HEK293 (cell line): ENCODE results near the gene DACT3.

Source experiments
- AEBP2 ChIP-seq: fragments of 450-650 bp; formaldehyde crosslinking; IDR thresholded peaks from 2 replicates; pipeline ENCODE4 v1.5.1; 2016; ENCODE audit warnings: missing biosample characterization, missing genetic modification characterization, borderline replicate concordance
- GLIS1 ChIP-seq: fragments of 450-650 bp; formaldehyde crosslinking; IDR thresholded peaks from 2 replicates; pipeline ENCODE4 v1.5.1; 2016; ENCODE audit warnings: missing biosample characterization, missing genetic modification characterization
- KLF1 ChIP-seq: fragments of 450-650 bp; formaldehyde crosslinking; IDR thresholded peaks from 2 replicates; pipeline ENCODE4 v1.5.1; 2016; ENCODE audit warnings: missing biosample characterization, missing genetic modification characterization
- PRDM1 ChIP-seq: fragments of 450-650 bp; formaldehyde crosslinking; IDR thresholded peaks from 2 replicates; pipeline ENCODE4; 2016; ENCODE audit warnings: missing biosample characterization, missing genetic modification characterization
- REST ChIP-seq: fragments of 450-650 bp; formaldehyde crosslinking; IDR thresholded peaks from 2 replicates; pipeline ENCODE4 v1.5.1; 2016; ENCODE audit warnings: missing biosample characterization, missing genetic modification characterization
- SALL2 ChIP-seq: fragments of 450-650 bp; formaldehyde crosslinking; IDR thresholded peaks from 2 replicates; pipeline ENCODE4 v1.5.0; 2017; ENCODE audit warnings: missing biosample characterization, mild to moderate bottlenecking, missing genetic modification characterization, borderline replicate concordance
- ZBTB10 ChIP-seq: fragments of 450-650 bp; formaldehyde crosslinking; IDR thresholded peaks from 2 replicates; pipeline ENCODE4 v1.5.1; 2016; ENCODE audit warnings: missing biosample characterization, missing genetic modification characterization
- ZFP3 ChIP-seq: fragments of 450-650 bp; formaldehyde crosslinking; IDR thresholded peaks from 2 replicates; pipeline ENCODE4 v1.5.1; 2016; ENCODE audit warnings: low read depth, missing biosample characterization, missing genetic modification characterization
- ZNF398 ChIP-seq: fragments of 450-650 bp; formaldehyde crosslinking; IDR thresholded peaks from 2 replicates; pipeline ENCODE4 v1.5.1; 2017; ENCODE audit warnings: missing biosample characterization, missing genetic modification characterization
- ZNF548 ChIP-seq: fragments of 450-650 bp; formaldehyde crosslinking; IDR thresholded peaks from 2 replicates; pipeline ENCODE4 v1.5.1; 2016; ENCODE audit warnings: missing biosample characterization, missing genetic modification characterization
- ZNF660 ChIP-seq: fragments of 450-650 bp; IDR thresholded peaks from 2 replicates; pipeline ENCODE4 v1.5.1; 2018; ENCODE audit warnings: missing biosample characterization, mild to moderate bottlenecking, missing genetic modification characterization
- ZSCAN4 ChIP-seq: fragments of 450-650 bp; formaldehyde crosslinking; IDR thresholded peaks from 2 replicates; pipeline ENCODE4 v1.5.1; 2017; ENCODE audit warnings: missing biosample characterization, missing genetic modification characterization
- ZXDB ChIP-seq: fragments of 450-650 bp; formaldehyde crosslinking; IDR thresholded peaks from 2 replicates; pipeline ENCODE4 v1.5.1; 2016; ENCODE audit warnings: missing biosample characterization, missing genetic modification characterization
- TF ChIP-seq, protein P1 (sequence below): fragments of 450-650 bp; formaldehyde crosslinking; IDR thresholded peaks from 2 replicates; pipeline ENCODE4 v1.5.1; 2016; ENCODE audit warnings: missing biosample characterization, missing genetic modification characterization, borderline replicate concordance
- TF ChIP-seq, protein P2 (sequence below): fragments of 450-650 bp; formaldehyde crosslinking; IDR thresholded peaks from 2 replicates; pipeline ENCODE4 v1.5.1; 2016; ENCODE audit warnings: missing biosample characterization, missing genetic modification characterization

The DACT3 gene

DNA sequence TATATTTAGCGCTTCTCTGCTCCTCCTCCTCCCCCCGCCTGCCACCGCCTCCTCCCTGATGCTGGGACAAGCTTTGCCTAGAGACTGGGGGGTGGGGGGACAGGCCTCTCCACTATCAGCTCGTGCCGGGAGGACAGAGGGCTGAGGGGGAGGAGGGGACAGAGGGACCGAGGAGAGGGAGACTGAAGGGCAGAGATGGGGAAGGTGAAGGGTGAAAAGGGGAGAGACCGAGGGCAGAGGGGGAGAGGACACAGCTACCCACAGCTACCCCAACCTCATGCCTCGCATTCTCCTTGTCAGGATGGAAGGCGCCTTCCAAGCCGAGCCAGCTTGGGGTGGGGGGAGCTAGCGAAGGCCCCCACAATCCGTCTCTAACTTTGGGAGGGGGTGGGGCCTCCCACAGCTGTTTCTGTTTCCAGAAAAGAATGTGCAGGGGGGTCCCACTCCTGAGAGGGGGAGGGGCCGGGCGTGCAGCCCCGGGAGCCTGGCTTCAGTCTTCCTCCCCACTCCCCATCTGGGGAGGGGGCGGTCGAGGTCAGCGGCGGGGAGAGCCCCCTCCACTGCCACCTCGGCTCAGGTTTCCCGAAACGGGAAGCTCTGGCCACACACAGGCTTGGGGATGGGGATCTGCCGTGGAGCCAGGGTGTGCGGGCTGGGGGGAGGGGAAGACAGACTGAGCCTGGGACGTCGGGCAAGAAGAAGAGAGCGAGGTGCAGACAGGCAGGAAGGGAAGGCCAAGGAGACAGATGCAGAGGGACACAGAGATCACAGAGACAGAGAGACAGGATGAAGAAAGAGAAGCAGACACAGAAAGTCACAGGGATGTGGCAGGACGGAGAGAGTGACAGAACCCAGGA lies 1.6 kb downstream of the DACT3 start (continued):
- TF ChIP-seq, protein P1, sequence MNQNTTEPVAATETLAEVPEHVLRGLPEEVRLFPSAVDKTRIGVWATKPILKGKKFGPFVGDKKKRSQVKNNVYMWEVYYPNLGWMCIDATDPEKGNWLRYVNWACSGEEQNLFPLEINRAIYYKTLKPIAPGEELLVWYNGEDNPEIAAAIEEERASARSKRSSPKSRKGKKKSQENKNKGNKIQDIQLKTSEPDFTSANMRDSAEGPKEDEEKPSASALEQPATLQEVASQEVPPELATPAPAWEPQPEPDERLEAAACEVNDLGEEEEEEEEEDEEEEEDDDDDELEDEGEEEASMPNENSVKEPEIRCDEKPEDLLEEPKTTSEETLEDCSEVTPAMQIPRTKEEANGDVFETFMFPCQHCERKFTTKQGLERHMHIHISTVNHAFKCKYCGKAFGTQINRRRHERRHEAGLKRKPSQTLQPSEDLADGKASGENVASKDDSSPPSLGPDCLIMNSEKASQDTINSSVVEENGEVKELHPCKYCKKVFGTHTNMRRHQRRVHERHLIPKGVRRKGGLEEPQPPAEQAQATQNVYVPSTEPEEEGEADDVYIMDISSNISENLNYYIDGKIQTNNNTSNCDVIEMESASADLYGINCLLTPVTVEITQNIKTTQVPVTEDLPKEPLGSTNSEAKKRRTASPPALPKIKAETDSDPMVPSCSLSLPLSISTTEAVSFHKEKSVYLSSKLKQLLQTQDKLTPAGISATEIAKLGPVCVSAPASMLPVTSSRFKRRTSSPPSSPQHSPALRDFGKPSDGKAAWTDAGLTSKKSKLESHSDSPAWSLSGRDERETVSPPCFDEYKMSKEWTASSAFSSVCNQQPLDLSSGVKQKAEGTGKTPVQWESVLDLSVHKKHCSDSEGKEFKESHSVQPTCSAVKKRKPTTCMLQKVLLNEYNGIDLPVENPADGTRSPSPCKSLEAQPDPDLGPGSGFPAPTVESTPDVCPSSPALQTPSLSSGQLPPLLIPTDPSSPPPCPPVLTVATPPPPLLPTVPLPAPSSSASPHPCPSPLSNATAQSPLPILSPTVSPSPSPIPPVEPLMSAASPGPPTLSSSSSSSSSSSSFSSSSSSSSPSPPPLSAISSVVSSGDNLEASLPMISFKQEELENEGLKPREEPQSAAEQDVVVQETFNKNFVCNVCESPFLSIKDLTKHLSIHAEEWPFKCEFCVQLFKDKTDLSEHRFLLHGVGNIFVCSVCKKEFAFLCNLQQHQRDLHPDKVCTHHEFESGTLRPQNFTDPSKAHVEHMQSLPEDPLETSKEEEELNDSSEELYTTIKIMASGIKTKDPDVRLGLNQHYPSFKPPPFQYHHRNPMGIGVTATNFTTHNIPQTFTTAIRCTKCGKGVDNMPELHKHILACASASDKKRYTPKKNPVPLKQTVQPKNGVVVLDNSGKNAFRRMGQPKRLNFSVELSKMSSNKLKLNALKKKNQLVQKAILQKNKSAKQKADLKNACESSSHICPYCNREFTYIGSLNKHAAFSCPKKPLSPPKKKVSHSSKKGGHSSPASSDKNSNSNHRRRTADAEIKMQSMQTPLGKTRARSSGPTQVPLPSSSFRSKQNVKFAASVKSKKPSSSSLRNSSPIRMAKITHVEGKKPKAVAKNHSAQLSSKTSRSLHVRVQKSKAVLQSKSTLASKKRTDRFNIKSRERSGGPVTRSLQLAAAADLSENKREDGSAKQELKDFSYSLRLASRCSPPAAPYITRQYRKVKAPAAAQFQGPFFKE (tag by site-specific recombination): no peak
- TF ChIP-seq ZNF660 (tag by site-specific recombination) (no peak), REST (tag by site-specific recombination) (no peak), ZXDB (tag by site-specific recombination) (0 out of 2 replicates have a peak, but pooled peaks have one; percentile 19), SALL2 (no peak), KLF1 (no peak), ZNF398 (tag by site-specific recombination) (peak; percentile 85), ZNF548 (no peak), PRDM1 (peak; percentile 85), ZFP3 (tag by site-specific recombination) (no peak), GLIS1 (no peak), ZBTB10 (tag by site-specific recombination) (peak; percentile 43; the same call in 1 of the 2 replicates), AEBP2 (tag by site-specific recombination) (no peak), ZSCAN4 (tag by site-specific recombination) (peak; percentile 66)
- TF ChIP-seq, protein P2, sequence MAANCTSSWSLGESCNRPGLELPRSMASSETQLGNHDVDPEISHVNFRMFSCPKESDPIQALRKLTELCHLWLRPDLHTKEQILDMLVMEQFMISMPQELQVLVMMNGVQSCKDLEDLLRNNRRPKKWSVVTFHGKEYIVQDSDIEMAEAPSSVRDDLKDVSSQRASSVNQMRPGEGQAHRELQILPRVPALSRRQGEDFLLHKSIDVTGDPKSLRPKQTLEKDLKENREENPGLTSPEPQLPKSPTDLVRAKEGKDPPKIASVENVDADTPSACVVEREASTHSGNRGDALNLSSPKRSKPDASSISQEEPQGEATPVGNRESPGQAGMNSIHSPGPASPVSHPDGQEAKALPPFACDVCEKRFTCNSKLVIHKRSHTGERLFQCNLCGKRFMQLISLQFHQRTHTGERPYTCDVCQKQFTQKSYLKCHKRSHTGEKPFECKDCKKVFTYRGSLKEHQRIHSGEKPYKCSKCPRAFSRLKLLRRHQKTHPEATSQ (tag by site-specific recombination): no peak
